A549 (cell line): ENCODE data around the gene CDC42BPB. TPM values are rescaled to one million over a fixed set of nuclear protein-coding genes. Genes with fewer than 3 reads are reported as not detected.
A peak's percentile ranks its signal among the peaks of the same experiment; 100 is the strongest.

ENCODE experiments used
- ATAC-seq, 2 experiments: fragments of 200-7000 bp in 1 of 2; fragments of >200 bp in 1 of 2; cut with Nextera tagmentation in 1 of 2; cut with Tn5 transposase in 1 of 2; 3 replicates each; pipeline versions ENCODE4 v1.8.0 to v1.9.1; 2018 to 2020; ENCODE audit warnings: mild to moderate bottlenecking in 1 of 2, moderate library complexity in 1 of 2
- CTCF ChIA-PET: fragments of 300-600 bp; sonication (Branson Sonifier 250); formaldehyde crosslinking; extraction: SDS; loops from one replicate; lab custom pipeline; 2021; ENCODE audit warnings: antibody characterized with exemption, inconsistent platforms; lab: Yijun Ruan, JAX
- POLR2A ChIA-PET: fragments of 350-600 bp; formaldehyde crosslinking; extraction: SDS; loops from one replicate; lab custom pipeline; 2021; ENCODE audit warnings: antibody characterized with exemption, inconsistent platforms; lab: Yijun Ruan, JAX
- DNase-seq, 2 experiments: peaks; one replicate each; pipeline versions ENCODE4 v3.0.0 to v3.0.0-alpha.2; 2011 to 2016; ENCODE audit warnings: low read depth in 1 of 2, low spot score in 1 of 2
- FAIRE-seq: peaks from 2 replicates; lab custom pipeline; 2011; peaks lifted over from hg19 to GRCh38; lab: Jason Lieb, UNC
- H3K27ac ChIP-seq, 2 experiments: fragments of >200 bp; sonication (Bioruptor Twin); formaldehyde crosslinking; 3 replicates each; pipeline ENCODE4 v1.5.1; 2016 to 2017
- H3K4me1 ChIP-seq: fragments of >200 bp; sonication (Bioruptor Twin); formaldehyde crosslinking; 3 replicates; pipeline ENCODE4 v1.6.1; 2016
- H3K4me2 ChIP-seq: fragments of >200 bp; sonication (Bioruptor Twin); formaldehyde crosslinking; 3 replicates; pipeline ENCODE4 v1.6.1; 2016
- H3K4me3 ChIP-seq: fragments of >200 bp; sonication (Bioruptor Twin); formaldehyde crosslinking; 3 replicates; pipeline ENCODE4 v1.5.1; 2016
- H3K9me3 ChIP-seq: fragments of >200 bp; sonication (Bioruptor Twin); formaldehyde crosslinking; 3 replicates; pipeline ENCODE4 v1.6.1; 2016
- BCL3 ChIP-seq: fragments of >200 bp; sonication (Bioruptor Twin); formaldehyde crosslinking; IDR thresholded peaks from 3 replicates; pipeline ENCODE4 v1.6.1; 2016
- CBX8 ChIP-seq: fragments of 200-600 bp; sonication (generic); IDR thresholded peaks from 2 replicates; pipeline ENCODE4 v1.6.1; 2016
- CEBPB ChIP-seq, 2 experiments: fragments of >200 bp in 1 of 2; sonication (Bioruptor Twin) in 1 of 2; formaldehyde crosslinking in 1 of 2; IDR thresholded peaks; 2 replicates each; pipeline ENCODE4 v1.6.1; 2012 to 2016
- CHD4 ChIP-seq: fragments of 200-600 bp; sonication (generic); IDR thresholded peaks from 2 replicates; pipeline ENCODE4 v1.6.1; 2016; ENCODE audit warnings: antibody characterized with exemption, mild to moderate bottlenecking, borderline replicate concordance
- ELK1 ChIP-seq: fragments of 150-350 bp; IDR thresholded peaks from 2 replicates; pipeline ENCODE4 v1.6.1; 2014; ENCODE audit warnings: low read depth, mild to moderate bottlenecking, low read length
- FOSL2 ChIP-seq, 2 experiments: fragments of 450-650 bp in 1 of 2; fragments of >200 bp in 1 of 2; sonication (Bioruptor Twin) in 1 of 2; formaldehyde crosslinking; IDR thresholded peaks; 2 replicates each; pipeline versions ENCODE4 v1.5.0 to v1.6.1; 2016 to 2020; ENCODE audit warnings: mild to moderate bottlenecking in 1 of 2, moderate library complexity in 1 of 2
- GATA3 ChIP-seq: IDR thresholded peaks from 2 replicates; pipeline ENCODE4 v1.6.1; 2012; ENCODE audit warnings: borderline replicate concordance
- HOXB13 ChIP-seq: fragments of 250-450 bp; sonication (Bioruptor Pico); IDR thresholded peaks from 2 replicates; pipeline ENCODE4 v1.5.0; 2020; ENCODE audit warnings: low read depth, mild to moderate bottlenecking, moderate library complexity
- JUNB ChIP-seq: fragments of >200 bp; sonication (Bioruptor Twin); formaldehyde crosslinking; IDR thresholded peaks from 2 replicates; pipeline ENCODE4 v1.6.1; 2016
- KDM1A ChIP-seq: fragments of 200-600 bp; sonication (generic); IDR thresholded peaks from 2 replicates; pipeline ENCODE4 v1.6.1; 2016; ENCODE audit warnings: low read depth, mild to moderate bottlenecking
- MAX ChIP-seq: IDR thresholded peaks from 2 replicates; pipeline ENCODE4 v1.6.1; 2012
- MYC ChIP-seq: IDR thresholded peaks from 2 replicates; pipeline ENCODE4 v1.6.1; 2012; ENCODE audit warnings: mild to moderate bottlenecking, inconsistent platforms, low read length, improper control_type of control experiment, borderline replicate concordance
- NPAS2 ChIP-seq: fragments of 250-450 bp; sonication (Bioruptor Pico); IDR thresholded peaks from 2 replicates; pipeline ENCODE4 v1.8.0; 2022; ENCODE audit warnings: mild to moderate bottlenecking, moderate library complexity, borderline replicate concordance
- NR3C1 ChIP-seq: fragments of >200 bp; sonication (Bioruptor Twin); formaldehyde crosslinking; IDR thresholded peaks from 3 replicates; pipeline ENCODE4 v1.6.1; 2017
- PHF8 ChIP-seq: fragments of 200-600 bp; sonication (generic); IDR thresholded peaks from 2 replicates; pipeline ENCODE4 v1.6.1; 2016; ENCODE audit warnings: low read depth, mild to moderate bottlenecking, antibody characterized with exemption, moderate library complexity, borderline replicate concordance
- POLR2A ChIP-seq: IDR thresholded peaks from 2 replicates; pipeline ENCODE4 v1.6.1; 2012; ENCODE audit warnings: mild to moderate bottlenecking, low read length
- RARB ChIP-seq: fragments of 250-450 bp; sonication (Bioruptor Pico); IDR thresholded peaks from 2 replicates; pipeline ENCODE4 v1.8.0; 2021; ENCODE audit warnings: mild to moderate bottlenecking, moderate library complexity
- SMC3 ChIP-seq: fragments of >200 bp; sonication (Bioruptor Twin); formaldehyde crosslinking; IDR thresholded peaks from 3 replicates; pipeline ENCODE4 v1.6.1; 2018; ENCODE audit warnings: inconsistent platforms
- TFCP2L1 ChIP-seq: fragments of 250-450 bp; sonication (Bioruptor Pico); IDR thresholded peaks from 2 replicates; pipeline ENCODE4 v1.5.0; 2021; ENCODE audit warnings: mild to moderate bottlenecking
- USF2 ChIP-seq: fragments of 450-650 bp; IDR thresholded peaks from 2 replicates; pipeline ENCODE4 v1.6.1; 2014; ENCODE audit warnings: antibody characterized with exemption
- ZFP36 ChIP-seq: fragments of 450-650 bp; IDR thresholded peaks from 2 replicates; pipeline ENCODE4 v1.6.1; 2014; ENCODE audit warnings: borderline replicate concordance; ENCODE audit not compliant: partially characterized antibody
- WGBS: methylation state at CpG from one replicate; pipeline ENCODE4 v1.1.6; 2017; ENCODE audit errors: missing lambda C conversion rate; 5-methylcytosine and 5-hydroxymethylcytosine counted together
- polyA plus RNA-seq, 4 experiments: library from polyadenylated mRNA; depleted of rRNA in 3 of 4; stranded (reverse); fragments of >200 nt; fragmentation: RNase III in 1 of 4; extraction: RNeasy Plus Mini Kit Qiagen cat#74134 plus additional on column Dnase treatment in 1 of 4; gene quantifications; 2 replicates in 3 of 4; 3 replicates in 1 of 4; pipeline ENCODE4 v1.2.3, GENCODE V29; 2011 to 2017
- TF ChIP-seq, protein P1 (sequence below): fragments of >200 bp; sonication (Bioruptor Twin); formaldehyde crosslinking; IDR thresholded peaks from 2 replicates; pipeline ENCODE4 v1.6.1; 2016

CDC42BPB gene
- polyA plus RNA-seq, 2 of the 4 experiments (the other 2 are of a cell fraction) = 56.4 to 57.1 TPM

DNA sequence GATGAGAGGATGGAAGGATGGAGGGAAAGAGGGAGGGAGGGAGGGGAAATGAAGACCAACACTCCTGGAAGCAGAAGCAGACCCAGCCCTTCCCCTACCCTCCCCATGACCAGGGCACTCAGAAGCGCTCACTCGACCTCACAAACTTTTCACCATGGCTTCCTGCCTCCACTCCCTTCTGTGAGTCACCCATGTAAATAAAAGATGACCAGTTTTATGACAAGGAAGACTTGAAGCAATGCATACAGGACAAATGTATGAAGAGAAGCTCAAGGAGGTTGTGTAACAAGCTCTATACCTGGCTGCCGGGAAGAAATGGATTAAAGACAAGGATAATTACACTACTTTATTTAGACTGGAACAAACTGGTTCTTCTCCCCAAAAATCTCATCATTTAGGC lies 63.8 kb downstream of the CDC42BPB start:
- no peak overlapping the region; the same call in 2 of the 3 replicates for H3K4me3 ChIP-seq

GRCh38 chr14:102991376-102991775 lies 66.0 kb downstream of the CDC42BPB start:
- no peak overlapping the region for H3K4me3 ChIP-seq
- ATAC-seq = no peak
- no peak for TF ChIP-seq SMC3
- no peak for TF ChIP-seq NPAS2 (CRISPR knock-in tag)
- TF ChIP-seq NR3C1 = no peak
- TF ChIP-seq PHF8 = no peak
- TF ChIP-seq ZFP36 = no peak
- no peak for TF ChIP-seq JUNB
- no peak for TF ChIP-seq POLR2A
- no peak for TF ChIP-seq RARB
- no peak for TF ChIP-seq HOXB13 (CRISPR knock-in tag)
- TF ChIP-seq CBX8 = no peak
- no peak for TF ChIP-seq MAX
- no peak for TF ChIP-seq TFCP2L1 (CRISPR knock-in tag)
- DNase-seq = no peak
- peaks cover 26% of the 10 kb centered on the region for H3K9me3 ChIP-seq
- no peak overlapping the region for H3K27ac ChIP-seq
- H3K4me2 ChIP-seq = no peak overlapping the region
- H3K4me1 ChIP-seq = peaks cover 31% of the 10 kb centered on the region
- ChIA-PET CTCF (interaction anchor here (1.4 kb wide), 1 partner anchor 10 kb away, joined by 4 read pairs; no protein-coding TSS in a partner anchor), POLR2A (no interaction called here)
- 88% methylated on average over 3 of the region's 3 CpGs for WGBS
- no peak for FAIRE-seq

More for the DNA sequence above, 63.8 kb downstream of the CDC42BPB start:
- H3K4me2 ChIP-seq = peak overlapping the region; percentile 85
- ChIA-PET POLR2A (interaction anchor here (0.5 kb wide), 1 partner anchor 63 kb away, joined by 4 read pairs; no protein-coding TSS in a partner anchor), CTCF (interaction anchor here (1.3 to 1.4 kb wide), 2 partner anchors 196 to 299 kb away, joined by 3 to 5 read pairs; no protein-coding TSS in a partner anchor)
- DNase-seq (peak; percentile 85 to 89), FAIRE-seq (peak; percentile 89), ATAC-seq (peak; percentile 94 to 95)
- H3K4me1 ChIP-seq = peaks cover 26% of the 10 kb centered on the region
- peaks cover 10% of the 10 kb centered on the region for H3K9me3 ChIP-seq
- H3K27ac ChIP-seq = peak overlapping the region; percentile 70 to 85
- whole genome bisulfite sequencing = 0% methylated on average over 3 of the region's 3 CpGs
- no peak for TF ChIP-seq USF2
- peak; percentile 72 for TF ChIP-seq FOSL2 (IDR thresholded peaks at IDR 0.05)
- peak; percentile 94 for TF ChIP-seq FOSL2 (CRISPR knock-in tag; IDR thresholded peaks at IDR 0.05)
- TF ChIP-seq JUNB = peak; percentile 67
- TF ChIP-seq MAX = peak; percentile 24; the same call in 1 of the 2 replicates
- TF ChIP-seq CEBPB (IDR thresholded peaks at IDR 0.05) = peak; percentile 72 to 87; a peak in 3 of 4 replicates

DNA sequence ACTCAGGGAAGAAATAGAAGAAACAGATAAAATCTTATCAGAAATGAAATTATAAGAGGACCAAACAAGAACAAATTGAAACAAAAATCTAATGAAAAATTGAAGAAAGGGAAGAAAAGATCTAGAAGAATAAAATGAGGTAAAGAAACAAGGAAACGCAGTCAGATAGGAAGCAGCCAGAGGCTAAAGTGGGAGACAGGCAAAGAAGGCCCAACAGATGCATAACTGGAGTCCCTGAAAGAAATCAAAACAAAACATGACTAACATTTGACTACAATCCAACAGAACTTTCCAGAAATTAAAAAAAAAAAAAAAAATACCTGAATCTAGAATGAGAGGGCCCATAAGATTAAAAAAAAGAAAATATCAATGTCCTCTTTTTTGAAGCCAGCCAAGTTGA lies 69.3 kb downstream of the CDC42BPB start:
- no peak overlapping the region for H3K4me3 ChIP-seq
- H3K4me1 ChIP-seq = peaks cover 9% of the 10 kb centered on the region
- CTCF ChIA-PET = interaction anchor here (0.9 kb wide), 1 partner anchor 61 kb away, joined by 5 read pairs; no protein-coding TSS in a partner anchor
- FAIRE-seq (no peak), ATAC-seq (no peak), DNase-seq (peak in 1 of 2 experiments; percentile 50)
- peaks cover 26% of the 10 kb centered on the region for H3K9me3 ChIP-seq
- POLR2A ChIA-PET = no interaction called here
- WGBS = 97% methylated on average over 1 of the region's 1 CpG
- H3K4me2 ChIP-seq = no peak overlapping the region
- TF ChIP-seq CHD4 = no peak
- no peak for TF ChIP-seq BCL3
- peak; percentile 12; the same call in 1 of the 2 replicates for TF ChIP-seq KDM1A
- no peak for TF ChIP-seq ELK1
- no peak for TF ChIP-seq MYC
- TF ChIP-seq NR3C1 = no peak
- no peak for TF ChIP-seq GATA3
- TF ChIP-seq, protein P1, sequence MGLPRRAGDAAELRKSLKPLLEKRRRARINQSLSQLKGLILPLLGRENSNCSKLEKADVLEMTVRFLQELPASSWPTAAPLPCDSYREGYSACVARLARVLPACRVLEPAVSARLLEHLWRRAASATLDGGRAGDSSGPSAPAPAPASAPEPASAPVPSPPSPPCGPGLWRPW = no peak
- no peak overlapping the region for H3K27ac ChIP-seq
